D341Med (cell line): ENCODE data around the gene HEXIM1.

Source experiments
- DNase-seq: peaks from one replicate; pipeline ENCODE4 v3.0.0; 2012; ENCODE audit warnings: low spot score

HEXIM1 gene

GRCh38 chr17:45148183-45149036 lies at the start of gene HEXIM1:
Gene HEXIM1 (plus strand): TSS chr17:45148475. CDS start chr17:45149191, 716 bp downstream.
- DNase-seq = peak; percentile 99

DNA sequence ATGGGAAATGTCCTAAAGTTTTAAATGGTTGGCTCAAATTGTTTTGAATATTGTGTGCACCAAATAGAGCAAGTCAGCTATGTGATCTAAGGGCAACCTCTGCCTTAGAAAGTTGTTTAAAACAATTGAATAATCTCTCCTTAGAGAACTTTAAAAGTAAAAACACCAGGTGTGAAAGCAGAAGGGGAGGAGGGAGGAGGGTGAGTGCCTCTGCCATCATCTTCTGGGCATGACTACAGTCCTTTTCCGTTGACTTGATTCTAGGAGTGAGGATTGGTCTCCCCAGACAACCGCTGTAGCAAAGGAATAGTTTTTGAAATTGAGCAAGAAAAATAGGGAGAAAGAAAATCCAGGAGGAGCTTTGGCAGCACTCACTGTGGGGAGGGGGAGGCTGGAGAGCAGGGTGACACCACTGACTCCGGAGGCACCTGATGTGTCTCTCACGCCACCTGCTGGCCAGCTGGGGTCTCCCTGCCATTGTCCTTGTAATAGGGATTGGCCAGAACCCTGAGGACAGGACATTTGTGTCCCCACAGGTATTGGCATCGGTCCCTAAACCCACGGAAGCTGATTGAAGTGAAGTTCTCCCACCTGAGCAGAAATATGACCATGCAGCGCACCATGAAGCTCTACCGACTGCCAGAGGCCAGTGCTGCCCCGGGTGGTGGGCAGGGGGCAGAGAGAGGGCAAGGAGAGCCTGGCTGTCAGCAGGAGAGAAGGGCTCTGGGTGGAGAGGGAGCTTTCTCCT lies 49.2 kb upstream of the HEXIM1 start:
- peak; percentile 95 for DNase-seq

GRCh38 chr17:45101546-45101882 lies 46.8 kb upstream of the HEXIM1 start:
- DNase-seq = peak; percentile 34

DNA sequence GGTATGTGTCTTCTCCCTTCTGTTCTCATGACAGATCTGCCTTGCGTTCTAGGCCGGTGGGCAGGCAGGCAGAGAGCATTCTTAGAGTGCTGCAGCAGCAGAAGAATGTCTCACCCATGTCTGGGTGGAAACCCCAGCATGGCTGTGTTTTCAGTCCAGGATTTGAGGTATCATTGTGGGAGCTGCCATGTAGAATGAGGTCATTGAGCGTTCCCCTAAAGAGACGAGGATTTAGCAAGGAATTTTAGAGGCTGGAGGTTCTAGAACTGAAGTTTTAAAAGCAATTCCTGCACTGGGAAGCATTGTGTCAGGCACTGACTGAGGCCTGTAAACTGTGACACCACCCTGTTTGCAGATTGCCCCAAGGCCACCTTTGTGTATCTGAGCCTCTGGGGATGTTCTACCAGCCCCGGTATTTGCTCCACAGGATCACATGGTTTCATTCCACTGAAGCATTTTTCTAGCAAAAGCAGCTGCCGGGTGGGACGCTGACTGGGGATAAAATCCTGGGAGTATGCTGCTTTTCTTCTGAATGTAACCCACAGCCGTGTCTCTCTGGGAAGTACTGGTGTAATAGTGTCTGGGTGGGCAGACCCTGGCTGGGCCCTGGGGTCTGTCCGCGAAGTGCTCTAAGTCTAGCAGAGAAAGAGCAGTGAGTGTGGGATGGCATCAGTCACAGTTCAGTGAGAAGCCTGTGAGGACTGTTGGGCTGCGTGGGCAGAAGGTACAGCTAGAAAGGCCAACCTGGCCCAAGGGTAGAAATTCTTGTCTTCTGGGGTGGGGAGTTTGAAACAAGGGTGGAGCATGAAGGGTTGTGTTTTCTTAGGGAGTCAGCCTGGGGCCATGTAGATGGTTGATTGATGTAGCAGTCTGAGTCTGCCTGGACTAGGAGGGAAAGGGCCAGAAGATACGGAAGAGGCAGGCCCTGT lies 46.1 kb upstream of the HEXIM1 start:
- DNase-seq = no peak

DNA sequence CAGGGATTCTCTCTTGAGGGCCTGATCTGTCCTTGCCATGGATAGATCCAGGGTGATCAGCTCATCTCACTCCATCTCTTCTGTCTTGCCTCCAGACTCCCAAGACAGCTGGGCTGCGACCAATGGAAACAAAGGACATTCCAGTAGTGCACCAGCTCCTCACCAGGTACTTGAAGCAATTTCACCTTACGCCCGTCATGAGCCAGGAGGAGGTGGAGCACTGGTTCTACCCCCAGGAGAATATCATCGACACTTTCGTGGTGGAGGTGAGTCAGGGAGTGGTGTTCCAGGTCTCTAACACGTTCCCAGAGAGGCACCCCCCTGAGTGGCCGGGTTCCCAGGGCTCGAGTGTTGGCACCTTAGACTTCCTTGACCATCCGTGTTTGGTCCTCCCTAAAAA lies 45.4 kb upstream of the HEXIM1 start:
- DNase-seq = no peak

DNA sequence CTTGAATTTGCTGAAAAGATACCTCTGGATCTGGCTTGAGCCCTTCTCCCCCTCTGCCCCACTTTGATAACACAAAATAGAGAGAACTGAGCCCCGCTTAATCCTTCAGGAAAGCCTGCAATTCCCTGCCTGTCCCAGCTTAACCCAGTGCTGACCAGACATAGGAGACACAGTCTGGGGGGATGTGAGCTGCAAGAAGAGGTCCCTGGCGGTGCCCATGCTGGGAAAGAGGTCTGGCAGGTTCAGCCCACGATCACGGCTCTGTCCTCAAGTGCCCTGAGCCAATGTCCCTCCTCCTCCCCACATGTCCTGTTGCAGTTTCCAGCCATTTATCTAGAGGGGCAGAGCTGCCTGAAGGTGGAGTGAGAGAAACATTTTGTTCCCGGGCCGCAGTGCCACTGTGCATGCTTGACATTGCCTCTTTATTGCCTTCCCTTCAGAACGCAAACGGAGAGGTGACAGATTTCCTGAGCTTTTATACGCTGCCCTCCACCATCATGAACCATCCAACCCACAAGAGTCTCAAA lies 44.9 kb upstream of the HEXIM1 start:
- no peak for DNase-seq

DNA sequence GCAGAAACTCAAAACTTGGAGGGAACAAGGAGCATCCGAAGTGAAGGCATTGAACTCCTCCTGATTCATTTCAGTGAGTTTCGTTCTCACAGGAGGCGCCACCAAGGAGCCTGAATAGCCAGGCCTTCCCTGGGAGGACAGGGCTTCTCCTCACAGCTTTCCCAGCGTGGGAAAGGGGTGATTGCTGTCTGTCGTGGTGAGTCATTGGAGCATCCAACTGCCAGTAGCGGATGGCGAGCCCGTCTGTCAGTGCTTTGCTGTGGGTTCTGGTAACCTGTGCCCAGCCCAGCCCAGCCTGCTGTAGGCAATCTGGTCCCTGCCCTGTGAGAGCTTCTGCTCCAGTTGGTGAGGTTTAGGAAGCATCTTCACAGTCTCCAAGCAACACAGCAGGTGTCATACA lies 44.2 kb upstream of the HEXIM1 start:
- DNase-seq = no peak

DNA sequence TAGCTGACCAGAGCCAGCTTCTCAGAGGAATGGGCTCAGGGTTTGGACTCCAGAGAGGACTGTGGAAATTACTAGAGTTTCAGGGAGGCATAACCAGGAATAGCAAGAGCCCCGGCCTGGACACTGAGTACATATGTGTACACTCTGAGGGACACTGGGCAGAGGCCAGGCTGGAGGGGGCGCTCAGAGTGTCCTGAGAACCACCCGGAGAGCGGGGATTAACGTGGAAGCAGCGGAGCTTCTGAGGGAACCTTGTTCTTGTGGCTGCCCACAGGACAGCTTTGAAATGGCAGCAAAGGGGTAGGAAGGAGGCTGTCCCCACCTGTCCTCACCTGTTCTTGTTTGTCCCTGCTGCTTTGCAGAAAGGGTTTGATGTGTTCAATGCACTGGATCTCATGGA lies 43.8 kb upstream of the HEXIM1 start:
- no peak for DNase-seq

DNA sequence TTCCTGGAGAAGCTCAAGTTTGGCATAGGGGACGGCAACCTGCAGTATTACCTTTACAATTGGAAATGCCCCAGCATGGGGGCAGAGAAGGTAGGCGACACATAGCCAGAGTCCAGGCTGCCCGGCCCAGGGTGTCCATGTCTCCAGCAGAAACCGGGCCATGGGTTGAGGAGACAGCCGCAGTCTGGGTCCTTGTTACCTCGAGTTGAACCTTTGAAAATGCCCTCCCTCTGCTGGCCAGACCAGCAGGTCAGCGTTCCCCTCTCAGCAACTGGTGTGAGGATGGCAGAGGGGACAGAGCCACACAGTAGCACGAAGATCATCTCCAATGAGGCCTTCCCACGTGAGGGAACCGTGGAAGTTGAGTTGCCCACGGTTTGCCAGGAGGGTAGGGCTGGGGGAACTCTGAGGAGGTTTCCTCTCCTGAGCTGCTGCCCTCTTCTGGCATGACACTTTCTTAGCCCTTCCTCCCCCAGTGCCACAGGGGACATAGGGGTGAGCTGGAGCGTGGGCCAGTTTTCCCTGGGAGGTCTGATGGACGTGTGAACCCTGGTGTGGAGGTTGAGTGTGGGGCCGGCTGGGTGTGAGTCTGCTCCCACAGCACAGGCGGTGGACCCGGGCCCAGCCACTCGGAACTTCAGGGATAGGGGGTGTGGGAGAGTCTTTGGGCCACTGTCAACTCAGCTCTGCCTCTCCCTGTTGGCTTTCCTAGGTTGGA lies 43.2 kb upstream of the HEXIM1 start:
- DNase-seq = no peak

GRCh38 chr17:45106096-45106495 lies 42.2 kb upstream of the HEXIM1 start:
- DNase-seq = no peak

DNA sequence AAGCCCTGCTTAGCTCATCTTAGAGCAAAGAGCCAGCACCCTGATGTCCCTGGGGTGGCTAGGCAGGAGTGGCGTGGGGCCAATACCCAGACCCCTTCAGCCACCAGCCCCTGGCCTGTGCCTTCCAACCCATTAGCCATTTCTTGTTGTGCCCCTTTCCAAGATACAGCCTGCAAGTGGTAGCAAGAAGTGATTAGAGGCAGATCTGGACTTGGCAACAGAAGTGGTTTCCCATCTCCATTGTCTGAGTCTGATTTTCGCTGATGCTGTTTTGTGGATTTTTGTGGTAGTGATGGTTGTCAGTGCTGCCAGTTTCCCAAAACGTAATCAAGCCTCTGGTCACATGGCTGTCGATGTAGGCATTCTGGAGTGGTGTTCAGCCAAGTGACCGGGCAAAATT lies 41.7 kb upstream of the HEXIM1 start:
- DNase-seq = no peak

GRCh38 chr17:45107293-45108010 lies 40.8 kb upstream of the HEXIM1 start:
- no peak for DNase-seq

- DNase-seq = no peak
These were observed 40.2 kb upstream of the HEXIM1 start for GRCh38 chr17:45108051-45108450.

DNA sequence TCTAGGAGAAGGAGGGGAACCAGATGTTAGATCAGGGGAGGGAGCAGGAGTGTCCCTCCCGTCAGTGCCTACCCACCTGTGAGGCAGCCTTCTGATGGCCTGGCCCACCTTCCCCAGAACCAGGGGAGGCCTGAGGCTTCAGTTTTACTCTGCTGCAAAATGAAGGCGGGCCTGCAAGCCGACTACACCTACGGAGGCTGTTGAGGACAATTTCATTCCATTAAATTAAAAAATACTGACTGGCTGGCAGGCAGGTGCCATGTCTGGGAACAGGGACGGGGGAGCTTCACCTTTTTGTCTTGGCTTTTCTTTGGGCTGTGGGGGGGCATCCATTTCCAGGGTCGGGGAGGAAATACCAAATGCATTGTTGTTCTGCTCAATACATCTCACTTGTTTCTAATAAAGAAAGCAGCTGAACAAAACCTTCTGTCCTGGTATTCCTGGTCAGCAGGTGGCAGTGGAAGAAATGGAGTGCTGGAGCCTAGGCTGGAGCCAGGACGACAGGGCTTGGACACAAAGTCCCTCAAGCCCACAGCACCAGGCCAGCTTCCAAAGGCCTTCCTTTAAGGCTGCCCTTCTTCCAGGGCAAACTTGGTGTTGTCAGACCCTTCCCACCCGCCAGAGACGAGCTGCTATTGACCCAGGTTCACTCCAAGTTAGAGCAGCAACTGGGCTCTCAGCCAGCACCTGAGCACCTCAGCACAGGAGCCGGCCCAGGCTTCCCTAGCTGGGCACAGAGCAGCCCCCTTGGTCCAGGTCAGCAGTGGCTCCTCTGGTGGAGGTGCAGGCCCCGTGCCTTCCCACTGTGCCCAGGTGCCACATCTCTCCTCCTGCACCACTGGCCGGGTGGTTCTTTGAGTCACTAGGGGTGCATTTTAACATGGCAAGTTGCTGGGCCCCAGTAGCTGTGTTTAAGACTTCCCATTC lies 39.4 kb upstream of the HEXIM1 start:
- no peak for DNase-seq

- no peak for DNase-seq
These were observed 37.3 kb upstream of the HEXIM1 start for GRCh38 chr17:45110676-45111611.

DNA sequence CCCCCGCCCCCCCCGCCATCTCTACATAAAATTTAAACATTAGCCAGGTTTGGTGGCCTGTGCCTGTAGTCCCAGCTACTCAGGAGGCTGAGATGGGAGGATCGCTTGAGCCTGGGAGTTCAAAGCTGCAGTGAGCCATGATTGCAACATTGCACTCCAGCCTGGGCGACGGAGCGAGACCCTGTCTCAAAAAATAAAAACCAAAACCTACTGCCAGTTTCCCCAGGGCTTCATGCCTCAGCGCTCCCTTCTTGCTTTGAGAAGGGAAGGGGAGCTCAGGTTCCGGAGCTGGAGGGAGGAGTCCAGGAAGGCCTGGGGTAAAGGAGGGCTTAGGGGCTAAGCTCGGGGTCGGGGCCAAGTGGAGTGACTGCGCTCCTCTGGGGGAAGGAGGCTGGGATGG lies 36.4 kb upstream of the HEXIM1 start:
- DNase-seq = no peak

- no peak for DNase-seq
These were observed 35.5 kb upstream of the HEXIM1 start for GRCh38 chr17:45112559-45113423.

DNA sequence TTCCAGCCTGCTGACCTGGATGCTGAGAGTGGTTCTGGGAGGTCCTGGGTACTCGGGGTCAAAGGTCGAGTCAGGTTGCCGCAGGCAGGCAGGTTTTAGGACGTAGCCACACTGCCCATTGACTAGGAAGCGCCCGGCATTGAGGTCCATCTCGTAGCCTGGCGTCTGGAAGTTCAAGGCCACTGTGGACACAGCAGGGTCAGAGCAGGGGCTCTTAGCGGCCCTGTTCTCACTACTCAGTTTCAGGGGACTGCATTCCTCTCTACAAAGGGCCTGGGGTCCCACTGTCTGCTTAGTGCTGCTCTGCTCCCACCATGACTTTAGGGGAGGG lies 34.9 kb upstream of the HEXIM1 start:
- no peak for DNase-seq
